IMR-90 (cell line): ENCODE measurements around the gene MTX3. TPM values are rescaled to one million over a fixed set of nuclear protein-coding genes. Genes with fewer than 3 reads are reported as not detected.

Experiments
- ATAC-seq: fragments of 200-7000 bp; cut with Tn5 transposase; 2 replicates; pipeline ENCODE4 v1.9.1; 2020; ENCODE audit warnings: low read depth, mild to moderate bottlenecking, moderate library complexity
- BruUV-seq: library from RNA; stranded (reverse); fragments of 400-500 nt; replicated peaks from 2 replicates; lab custom pipeline; 2021; lab: Mats Ljungman, UMichigan
- CTCF ChIA-PET: fragments of 300-600 bp; formaldehyde crosslinking; extraction: SDS; loops from one replicate; lab custom pipeline; 2021; ENCODE audit warnings: antibody characterized with exemption; lab: Yijun Ruan, JAX
- POLR2A ChIA-PET: fragments of 300-600 bp; sonication (Branson Sonifier 250); formaldehyde crosslinking; loops from one replicate; lab custom pipeline; 2022; ENCODE audit warnings: antibody characterized with exemption; ENCODE audit not compliant: unreplicated experiment; lab: Charles Lee
- DNase-seq: peaks from one replicate; pipeline ENCODE4 v3.0.0; 2013
- H2AFZ ChIP-seq: replicated peaks from 2 replicates; pipeline ENCODE3; 2013; ENCODE audit warnings: low read length, mild to moderate bottlenecking; ENCODE audit not compliant: poor library complexity
- H2AK5ac ChIP-seq: 2 replicates; pipeline ENCODE4 v1.6.1; 2013; ENCODE audit warnings: low read depth, low read length, inconsistent platforms
- H2AK9ac ChIP-seq: replicated peaks from 2 replicates; pipeline ENCODE3; 2013; ENCODE audit warnings: mild to moderate bottlenecking, low read depth, low read length, moderate library complexity; ENCODE audit not compliant: poor library complexity
- H2BK120ac ChIP-seq: 2 replicates; pipeline ENCODE4 v1.6.1; 2013; ENCODE audit warnings: low read depth, low read length, inconsistent platforms
- H2BK15ac ChIP-seq: 3 replicates; pipeline ENCODE4 v1.6.1; 2013; ENCODE audit warnings: low read depth, low read length, inconsistent platforms
- H2BK20ac ChIP-seq: 2 replicates; pipeline ENCODE4 v1.6.1; 2013; ENCODE audit warnings: low read depth, mild to moderate bottlenecking, inconsistent platforms, low read length, moderate library complexity
- H2BK5ac ChIP-seq: 2 replicates; pipeline ENCODE4 v1.6.1; 2013; ENCODE audit warnings: mild to moderate bottlenecking, low read depth, low read length, inconsistent platforms; ENCODE audit not compliant: poor library complexity, severe bottlenecking
- H3K14ac ChIP-seq: replicated peaks from 2 replicates; pipeline ENCODE4 v1.6.1; 2013; ENCODE audit warnings: low read depth, low read length, inconsistent platforms
- H3K18ac ChIP-seq: 2 replicates; pipeline ENCODE4 v1.6.1; 2013; ENCODE audit warnings: low read depth, low read length, control low read depth
- H3K23ac ChIP-seq: 2 replicates; pipeline ENCODE4 v1.6.1; 2013; ENCODE audit warnings: low read depth, low read length, inconsistent platforms
- H3K27ac ChIP-seq: 2 replicates; pipeline ENCODE4 v1.5.1; 2013; ENCODE audit warnings: mild to moderate bottlenecking, control low read depth, low read length; ENCODE audit not compliant: insufficient read depth
- H3K27me3 ChIP-seq: 2 replicates; pipeline ENCODE4 v1.6.1; 2013; ENCODE audit warnings: low read length; ENCODE audit not compliant: control insufficient read depth, insufficient read depth
- H3K36me3 ChIP-seq: 2 replicates; pipeline ENCODE4 v1.6.1; 2013; ENCODE audit warnings: low read length, mixed read lengths; ENCODE audit not compliant: control insufficient read depth, insufficient read depth
- H3K4ac ChIP-seq: 2 replicates; pipeline ENCODE4 v1.6.1; 2013; ENCODE audit warnings: low read depth, low read length, inconsistent platforms
- H3K4me1 ChIP-seq: 2 replicates; pipeline ENCODE4 v1.6.1; 2013; ENCODE audit warnings: low read length, mixed read lengths; ENCODE audit not compliant: control insufficient read depth, insufficient read depth
- H3K4me2 ChIP-seq: 2 replicates; pipeline ENCODE4 v1.6.1; 2013; ENCODE audit warnings: low read depth, mild to moderate bottlenecking, control low read depth, low read length, moderate library complexity
- H3K4me3 ChIP-seq: 2 replicates; pipeline ENCODE4 v1.5.1; 2013; ENCODE audit warnings: low read depth, mild to moderate bottlenecking, control low read depth, low read length, moderate library complexity; ENCODE audit not compliant: insufficient read depth
- H3K56ac ChIP-seq: 2 replicates; pipeline ENCODE4 v1.6.1; 2013; ENCODE audit warnings: low read length, inconsistent platforms; ENCODE audit not compliant: insufficient read depth; ENCODE audit errors: extremely low read depth
- H3K79me1 ChIP-seq, 2 experiments: 2 replicates each; pipeline ENCODE4 v1.6.1; 2013; ENCODE audit warnings: low read length in 2 of 2, inconsistent platforms in 1 of 2, low read depth in 1 of 2
- H3K9ac ChIP-seq: 2 replicates; pipeline ENCODE4 v1.6.1; 2013; ENCODE audit warnings: low read depth, low read length, control low read depth
- H3K9me1 ChIP-seq: 2 replicates; pipeline ENCODE4 v1.6.1; 2013; ENCODE audit warnings: low read length, inconsistent platforms; ENCODE audit not compliant: insufficient read depth
- H3K9me3 ChIP-seq: 2 replicates; pipeline ENCODE4 v1.6.1; 2013; ENCODE audit warnings: low read length; ENCODE audit not compliant: control insufficient read depth, insufficient read depth
- H4K20me1 ChIP-seq: 2 replicates; pipeline ENCODE4 v1.6.1; 2013; ENCODE audit warnings: low read length, inconsistent platforms; ENCODE audit not compliant: insufficient read depth
- H4K5ac ChIP-seq: 2 replicates; pipeline ENCODE4 v1.6.1; 2013; ENCODE audit warnings: mild to moderate bottlenecking, low read depth, low read length, control low read depth
- H4K8ac ChIP-seq, 2 experiments: 2 replicates each; pipeline ENCODE4 v1.6.1; 2013; ENCODE audit warnings: low read depth in 2 of 2, low read length in 2 of 2, control low read depth in 1 of 2, inconsistent platforms in 1 of 2
- H4K91ac ChIP-seq: 2 replicates; pipeline ENCODE4 v1.6.1; 2013; ENCODE audit warnings: low read depth, low read length, inconsistent platforms; ENCODE audit not compliant: insufficient read depth
- ELK1 ChIP-seq: fragments of 150-350 bp; IDR thresholded peaks from 2 replicates; pipeline ENCODE4 v1.6.1; 2016; ENCODE audit warnings: low read depth, mild to moderate bottlenecking, low read length, moderate library complexity, borderline replicate concordance
- FOS ChIP-seq: fragments of 150-350 bp; IDR thresholded peaks from 2 replicates; pipeline ENCODE4 v1.6.1; 2016; ENCODE audit warnings: low read depth, low read length
- RCOR1 ChIP-seq: IDR thresholded peaks from 2 replicates; pipeline ENCODE4 v1.6.1; 2012; ENCODE audit warnings: mild to moderate bottlenecking, low read length, improper control_type of control experiment; ENCODE audit not compliant: insufficient replicate concordance
- RFX5 ChIP-seq: IDR thresholded peaks from 2 replicates; pipeline ENCODE4 v1.8.0; 2012; ENCODE audit warnings: low read depth, mild to moderate bottlenecking, low read length, moderate library complexity
- WGBS, 2 experiments: methylation state at CpG; one replicate each; pipeline versions ENCODE4 v1.1.5 to v1.1.7; 2013; ENCODE audit warnings: missing lambda C conversion rate in 2 of 2; ENCODE audit not compliant: insufficient read length in 1 of 2; ENCODE audit errors: extremely low coverage in 2 of 2; 5-methylcytosine and 5-hydroxymethylcytosine counted together
- dilution Hi-C: fragments of 300-500 bp; cut with HindIII; formaldehyde crosslinking; loops from one replicate; pipeline ENCODE4 v1.14.3; 2018; ENCODE audit warnings: low sequenced_read_pairs; ENCODE audit not compliant: unreplicated experiment
- in situ Hi-C: fragments of 300-500 bp; cut with MboI; formaldehyde crosslinking; loops from 3 replicates; pipeline ENCODE4 v1.14.3; 2019; ENCODE audit warnings: low sequenced_read_pairs, inconsistent platforms, mixed read lengths
- intact Hi-C: fragments of 100-400 bp; cut with micrococcal nuclease; formaldehyde crosslinking; loops from 2 replicates; pipeline ENCODE4 v1.10.0; 2022
- polyA plus RNA-seq, 3 experiments: library from polyadenylated mRNA; depleted of rRNA; stranded (reverse); fragments of >200 nt; gene quantifications; 2 replicates each; pipeline ENCODE4 v1.2.3, GENCODE V29; 2012; ENCODE audit warnings: low replicate concordance in 1 of 3
- total RNA-seq: library from RNA; depleted of rRNA; stranded (reverse); fragments of >200 nt; gene quantifications from 2 replicates; pipeline ENCODE4 v1.2.3, GENCODE V29; 2012

The MTX3 gene
- total and polyA plus RNA-seq, 2 of the 4 experiments (the other 2 are of a cell fraction) = 6.6 to 12.7 TPM

- Histone ChIP-seq H3K4ac (peak overlapping the region; percentile 84; the same call in 1 of the 2 replicates), H3K27me3 (no peaks in the 10 kb centered on the region), H3K4me1 (peaks cover 18% of the 10 kb centered on the region), H2AK5ac (peak overlapping the region; percentile 78; the same call in 1 of the 2 replicates), H2BK15ac (peak overlapping the region; percentile 77; the same call in 2 of the 3 replicates), H4K8ac (peak overlapping the region; percentile 16 to 68; a peak in 2 of 4 replicates), H3K9ac (no peak overlapping the region), H2BK5ac (peak overlapping the region; percentile 62), H2BK20ac (peak overlapping the region; percentile 79), H3K9me1 (peaks cover 3% of the 10 kb centered on the region; the same call in 1 of the 2 replicates), H3K79me1 (peaks cover 0 to 7% of the 10 kb centered on the region in 2 experiments; a peak in 2 of 4 replicates), H3K27ac (no peak overlapping the region), H4K20me1 (no peaks in the 10 kb centered on the region), H3K23ac (peak overlapping the region; percentile 66; the same call in 1 of the 2 replicates), H3K14ac (peak overlapping the region; percentile 75), H3K18ac (peak overlapping the region; percentile 77; the same call in 1 of the 2 replicates), H2AK9ac (no peak overlapping the region), H3K4me2 (peak overlapping the region; percentile 61; the same call in 1 of the 2 replicates), H4K91ac (peak overlapping the region; percentile 69; the same call in 1 of the 2 replicates), H4K5ac (peak overlapping the region; percentile 90; the same call in 1 of the 2 replicates), H3K4me3 (no peak overlapping the region), H2BK120ac (peak overlapping the region; percentile 84), H3K56ac (peak overlapping the region; percentile 29; the same call in 1 of the 2 replicates), H3K36me3 (peaks cover 9% of the 10 kb centered on the region), H3K9me3 (no peaks in the 10 kb centered on the region), H2AFZ (no peak overlapping the region)
- CTCF ChIA-PET = interaction anchor here (1.5 kb wide), 1 partner anchor 9 kb away, joined by 4 read pairs; no protein-coding TSS in a partner anchor
- TF ChIP-seq FOS = 0 out of 2 replicates have a peak, but pooled peaks have one; percentile 8
- no peak for TF ChIP-seq RFX5
- TF ChIP-seq ELK1 = no peak
- TF ChIP-seq RCOR1 = no peak
- peak; percentile 77 for DNase-seq
- no CpG with 5 or more reads among the region's 2 CpGs for WGBS, 2 experiments
- intact Hi-C loops = no loop called here
- no TSS peak for BruUV-seq
- ATAC-seq = peak; percentile 55
- dilution Hi-C loops = no loop called here
- in situ Hi-C loops = no loop called here
- POLR2A ChIA-PET = no interaction called here
Measured at GRCh38 chr5:79974886-79975285, 16.2 kb downstream of the MTX3 start.
